Effector CD4-positive, alpha-beta T cell (primary cell): ENCODE data around the gene MRPL1.

ENCODE experiments used
- DNase-seq: peaks from one replicate; pipeline ENCODE4 v3.0.0-alpha.2; 2020

The MRPL1 gene

GRCh38 chr4:77989968-77990367 is 127.3 kb downstream of the MRPL1 start:
- DNase-seq, result no peak

- no peak for DNase-seq
These were observed 127.8 kb downstream of the MRPL1 start for GRCh38 chr4:77990456-77990855.

GRCh38 chr4:77990904-77991358 is 128.3 kb downstream of the MRPL1 start:
- DNase-seq, result no peak

GRCh38 chr4:77992581-77992980 is 130.0 kb downstream of the MRPL1 start:
- DNase-seq, result no peak

DNA sequence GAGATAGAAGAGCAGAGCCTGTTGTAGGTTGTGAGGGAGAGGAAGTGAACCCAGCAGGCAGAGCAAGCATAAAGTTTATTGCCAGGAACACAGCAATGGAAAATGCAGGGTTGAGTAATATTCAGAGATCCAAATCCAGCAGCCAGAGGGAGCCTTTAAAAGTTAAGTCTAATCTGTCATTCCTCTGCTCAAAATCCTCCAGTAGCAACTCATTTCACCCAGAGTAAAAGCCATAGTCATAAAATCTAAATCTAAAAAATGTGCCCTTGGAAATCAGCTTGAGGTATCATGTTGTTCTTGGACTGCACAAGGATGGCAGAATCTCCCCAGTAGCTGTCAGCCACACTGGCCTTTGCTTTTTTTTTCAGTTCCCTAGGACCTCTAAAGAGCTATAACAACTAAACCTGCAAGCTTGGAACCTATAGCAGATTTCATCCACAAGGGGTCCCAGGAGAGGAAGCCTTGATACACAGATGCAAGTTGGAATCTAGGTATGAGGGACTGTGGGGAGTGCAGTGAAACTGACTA is 131.6 kb downstream of the MRPL1 start:
- DNase-seq, result no peak

DNA sequence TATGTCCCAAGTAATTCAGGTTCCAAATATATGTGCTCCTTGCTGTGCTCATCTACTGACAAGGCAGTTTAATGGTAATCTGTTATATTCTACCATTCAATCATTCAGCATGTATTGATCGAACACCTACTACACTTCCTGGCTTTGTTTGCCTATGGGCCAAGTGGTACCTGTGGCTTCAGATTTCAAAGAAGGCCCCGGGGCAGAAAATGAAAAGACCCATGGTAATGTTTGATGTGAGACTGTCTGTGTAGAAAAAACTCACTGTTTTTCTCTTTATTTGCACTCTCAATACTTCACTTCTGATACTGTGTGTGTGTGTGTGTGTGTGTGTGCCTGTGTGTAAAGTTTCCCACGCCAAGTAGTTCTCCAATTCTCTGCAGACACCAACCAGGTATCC is 133.4 kb downstream of the MRPL1 start:
- DNase-seq, result no peak

DNA sequence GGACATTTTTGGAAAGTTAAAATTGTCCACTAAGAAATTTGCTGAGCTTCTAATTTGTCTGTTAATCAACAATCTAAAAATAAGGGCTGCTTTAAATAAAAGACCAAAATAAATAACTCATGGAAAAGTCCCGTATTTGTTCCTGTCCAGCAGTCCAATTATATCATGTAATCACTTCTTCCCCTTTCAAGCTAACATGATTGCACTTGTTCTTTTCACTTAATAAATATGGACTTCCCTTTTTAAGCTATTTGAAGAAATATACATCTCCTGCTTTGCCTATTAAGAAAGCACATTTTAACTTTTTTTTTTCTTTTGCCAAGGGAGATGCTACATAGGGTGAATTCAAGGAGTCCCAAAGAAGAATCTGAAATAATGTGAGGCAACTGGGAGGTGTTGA is 138.9 kb downstream of the MRPL1 start:
- no peak for DNase-seq

- DNase-seq, result no peak
These were observed 139.6 kb downstream of the MRPL1 start for GRCh38 chr4:78002260-78002659.
